HepG2 (cell line): ENCODE measurements around the gene SCAMP3. TPM values are rescaled to one million over a fixed set of nuclear protein-coding genes. Genes with fewer than 3 reads are reported as not detected.

Experiments
- ATM ChIP-seq: fragments of 450-650 bp; IDR thresholded peaks from 2 replicates; pipeline ENCODE4 v1.7.1; 2017; ENCODE audit warnings: mild to moderate bottlenecking, borderline replicate concordance
- CENPX ChIP-seq: sonication (generic); formaldehyde crosslinking; IDR thresholded peaks from 2 replicates; pipeline ENCODE4 v1.9.0; 2021; ENCODE audit warnings: mild to moderate bottlenecking, missing genetic modification reagents, moderate library complexity
- FOXM1 ChIP-seq: sonication (generic); formaldehyde crosslinking; IDR thresholded peaks from 2 replicates; pipeline ENCODE4 v1.5.0; 2020; ENCODE audit warnings: missing genetic modification reagents
- HIC2 ChIP-seq: sonication (generic); formaldehyde crosslinking; IDR thresholded peaks from 2 replicates; pipeline ENCODE4 v1.9.0; 2022; ENCODE audit warnings: low read depth, missing genetic modification reagents
- IRF9 ChIP-seq: sonication (generic); formaldehyde crosslinking; IDR thresholded peaks from 2 replicates; pipeline ENCODE4 v1.8.0; 2022; ENCODE audit warnings: missing genetic modification reagents, mild to moderate bottlenecking, borderline replicate concordance
- MTA3 ChIP-seq: sonication (generic); formaldehyde crosslinking; IDR thresholded peaks from 2 replicates; pipeline ENCODE4 v1.4.0; 2020; ENCODE audit warnings: missing genetic modification reagents
- MTF1 ChIP-seq: sonication (generic); formaldehyde crosslinking; IDR thresholded peaks from 2 replicates; pipeline ENCODE4 v1.5.0; 2020; ENCODE audit warnings: missing genetic modification reagents
- MYNN ChIP-seq: sonication (generic); formaldehyde crosslinking; IDR thresholded peaks from 2 replicates; pipeline ENCODE4 v1.4.0; 2020; ENCODE audit warnings: mild to moderate bottlenecking, low read depth, missing genetic modification reagents
- NFKB2 ChIP-seq: sonication (generic); formaldehyde crosslinking; IDR thresholded peaks from 2 replicates; pipeline ENCODE4 v1.4.0; 2020; ENCODE audit warnings: missing genetic modification reagents, borderline replicate concordance
- NKX3-1 ChIP-seq: sonication (generic); formaldehyde crosslinking; IDR thresholded peaks from 2 replicates; pipeline ENCODE4 v1.5.0; 2020; ENCODE audit warnings: missing genetic modification reagents
- NR2F6 ChIP-seq, 2 experiments: IDR thresholded peaks; 2 replicates each; pipeline ENCODE4 v1.6.1; 2016; ENCODE audit warnings: antibody characterized with exemption in 1 of 2, mild to moderate bottlenecking in 1 of 2
- PAX8 ChIP-seq: sonication (generic); formaldehyde crosslinking; IDR thresholded peaks from 2 replicates; pipeline ENCODE4 v1.8.0; 2022; ENCODE audit warnings: mild to moderate bottlenecking, missing genetic modification reagents, borderline replicate concordance
- PRDM15 ChIP-seq: sonication (generic); formaldehyde crosslinking; IDR thresholded peaks from 2 replicates; pipeline ENCODE4 v1.4.0; 2020; ENCODE audit warnings: missing genetic modification reagents
- RFXAP ChIP-seq: sonication (generic); formaldehyde crosslinking; IDR thresholded peaks from 2 replicates; pipeline ENCODE4 v1.4.0; 2020; ENCODE audit warnings: missing genetic modification reagents, borderline replicate concordance
- RNF2 ChIP-seq: fragments of 450-650 bp; conservative IDR thresholded peaks from 2 replicates; pipeline ENCODE4 v1.6.1; 2016; ENCODE audit warnings: low read depth
- SOX13 ChIP-seq, 3 experiments: fragments of 450-650 bp in 1 of 3; sonication (generic) in 1 of 3; formaldehyde crosslinking in 1 of 3; IDR thresholded peaks in 2 of 3; conservative IDR thresholded peaks in 1 of 3; 2 replicates each; pipeline versions ENCODE4 v1.5.0 to v1.6.1; 2016 to 2020; ENCODE audit warnings: antibody characterized with exemption in 1 of 3, mild to moderate bottlenecking in 1 of 3, missing compliant biosample characterization in 1 of 3, missing genetic modification reagents in 1 of 3, moderate library complexity in 1 of 3
- TFE3 ChIP-seq: IDR thresholded peaks from 2 replicates; pipeline ENCODE4 v1.6.1; 2016
- THAP11 ChIP-seq: IDR thresholded peaks from 2 replicates; pipeline ENCODE4 v1.6.1; 2016; ENCODE audit warnings: missing biosample characterization, missing genetic modification reagents
- XRCC5 ChIP-seq: fragments of 200-400 bp; formaldehyde crosslinking; optimal IDR thresholded peaks from 2 replicates; pipeline ENCODE3; 2017; ENCODE audit warnings: mild to moderate bottlenecking, low read length
- ZFP36L2 ChIP-seq: sonication (generic); formaldehyde crosslinking; IDR thresholded peaks from 2 replicates; pipeline ENCODE4 v1.4.0; 2020; ENCODE audit warnings: missing genetic modification reagents
- ZNF660 ChIP-seq: sonication (generic); formaldehyde crosslinking; IDR thresholded peaks from 2 replicates; pipeline ENCODE4 v1.5.1; 2020; ENCODE audit warnings: mild to moderate bottlenecking, low read depth, missing genetic modification reagents, borderline replicate concordance
- ZNF775 ChIP-seq: sonication (generic); formaldehyde crosslinking; IDR thresholded peaks from 2 replicates; pipeline ENCODE4 v1.4.0; 2020; ENCODE audit warnings: missing genetic modification reagents, mild to moderate bottlenecking, moderate library complexity, borderline replicate concordance
- ZSCAN9 ChIP-seq: IDR thresholded peaks from 2 replicates; pipeline ENCODE4 v1.6.1; 2016; ENCODE audit warnings: borderline replicate concordance
- polyA plus RNA-seq, 8 experiments: library from polyadenylated mRNA; depleted of rRNA in 3 of 8; stranded (reverse) in 7 of 8; unstranded in 1 of 8; fragments of >200 nt; fragmentation: Illumina TruSeq in 4 of 8; extraction: Trizol in 4 of 8; gene quantifications; 2 replicates each; pipeline versions ENCODE4 v1.2.1 to v1.2.3, GENCODE V29; 2011 to 2016; ENCODE audit warnings: low read depth in 4 of 8, missing spikeins in 1 of 8, mixed read lengths in 1 of 8; ENCODE audit not compliant: insufficient read depth in 1 of 8
- total RNA-seq, 5 experiments: library from RNA; depleted of rRNA; stranded (reverse); fragments of >200 nt; fragmentation: Illumina TruSeq; extraction: Trizol; gene quantifications; 2 replicates each; pipeline ENCODE4 v1.2.3, GENCODE V29; 2016; ENCODE audit warnings: low read depth in 1 of 5

SCAMP3 gene
- total and polyA plus RNA-seq, 2 of the 13 experiments (the other 11 are each of a cell fraction or from before 2014, with no cell fraction given): 46.8 to 83.3 TPM

GRCh38 chr1:155261493-155261851, 688 bp downstream of the SCAMP3 start (continued):
- TF ChIP-seq IRF9 (CRISPR knock-in tag) (no peak), NFKB2 (no peak), NKX3-1 (CRISPR knock-in tag) (no peak), CENPX (CRISPR knock-in tag) (no peak), MTA3 (CRISPR knock-in tag) (no peak), MYNN (CRISPR knock-in tag) (no peak), PRDM15 (no peak), PAX8 (CRISPR knock-in tag) (no peak), FOXM1 (CRISPR knock-in tag) (no peak), ZFP36L2 (no peak), ATM (no peak), MTF1 (CRISPR knock-in tag) (no peak), ZNF775 (CRISPR knock-in tag) (no peak), RFXAP (no peak), HIC2 (CRISPR knock-in tag) (0 out of 2 replicates have a peak, but pooled peaks have one; percentile 11), ZNF660 (CRISPR knock-in tag) (no peak), THAP11 (CRISPR knock-in tag) (no peak), ZSCAN9 (CRISPR knock-in tag) (no peak), SOX13 (IDR thresholded peaks at IDR 0.05) (no peak), SOX13 (CRISPR knock-in tag; conservative IDR thresholded peaks at IDR 0.05 in 1 of 2, IDR thresholded peaks at IDR 0.05 in 1 of 2) (no peak), TFE3 (CRISPR knock-in tag) (no peak), RNF2 (no peak), XRCC5 (no peak), NR2F6 (IDR thresholded peaks at IDR 0.05) (no peak), NR2F6 (CRISPR knock-in tag; IDR thresholded peaks at IDR 0.05) (no peak)
